KOPT-K1 (cell line): ENCODE measurements around the gene CDH23.

Experiments used
- H3K27ac ChIP-seq: fragments of 200-600 bp; sonication (generic); 2 replicates; pipeline ENCODE4 v1.5.1; 2016; ENCODE audit warnings: antibody characterized with exemption, mild to moderate bottlenecking, low read depth, low read length; ENCODE audit not compliant: poor library complexity, severe bottlenecking
- H3K36me3 ChIP-seq: fragments of 200-600 bp; sonication (generic); 2 replicates; pipeline ENCODE4 v1.5.1; 2017; ENCODE audit warnings: antibody characterized with exemption, mild to moderate bottlenecking, low read length, moderate library complexity; ENCODE audit not compliant: insufficient read depth
- H3K9me3 ChIP-seq: fragments of 200-600 bp; sonication (generic); 2 replicates; pipeline ENCODE4 v1.5.1; 2017; ENCODE audit warnings: antibody characterized with exemption, low read length, mild to moderate bottlenecking; ENCODE audit not compliant: insufficient read depth, poor library complexity, severe bottlenecking

CDH23 gene

DNA sequence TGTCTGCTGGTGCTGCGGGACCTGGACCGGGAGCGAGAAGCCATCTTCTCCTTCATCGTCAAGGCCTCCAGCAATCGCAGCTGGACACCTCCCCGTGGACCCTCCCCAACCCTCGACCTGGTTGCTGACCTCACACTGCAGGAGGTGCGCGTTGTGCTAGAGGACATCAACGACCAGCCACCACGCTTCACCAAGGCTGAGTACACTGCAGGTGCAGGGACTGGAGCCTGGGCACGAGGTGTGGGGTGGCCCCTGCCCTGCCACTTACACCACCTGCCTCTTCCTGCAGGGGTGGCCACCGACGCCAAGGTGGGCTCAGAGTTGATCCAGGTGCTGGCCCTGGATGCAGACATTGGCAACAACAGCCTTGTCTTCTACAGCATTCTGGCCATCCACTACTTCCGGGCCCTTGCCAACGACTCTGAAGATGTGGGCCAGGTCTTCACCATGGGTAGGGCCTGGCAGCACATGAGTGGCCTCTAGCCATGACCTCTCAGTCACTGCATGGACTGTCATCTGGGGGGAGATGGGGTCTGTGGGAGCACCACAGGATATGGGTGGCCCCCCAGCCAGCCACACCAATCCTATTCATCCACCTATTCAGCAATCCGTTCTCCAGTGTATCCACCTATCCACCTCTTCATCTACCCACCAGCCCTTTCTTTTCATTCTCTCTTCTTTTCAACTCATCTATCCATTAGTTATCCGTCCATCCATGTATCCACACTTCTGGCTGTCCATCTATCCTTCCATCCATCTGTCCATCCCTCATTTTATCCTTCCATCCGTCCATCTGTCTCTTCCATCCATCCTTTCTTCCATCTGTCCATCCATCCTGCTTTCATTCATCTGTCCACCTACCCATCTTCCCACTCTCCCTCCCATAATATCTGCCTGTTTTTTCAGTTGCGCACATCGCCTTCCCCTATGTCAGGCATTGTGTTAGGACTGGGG, 411.1 kb downstream of the CDH23 start:
- Histone ChIP-seq H3K36me3 (peaks cover 13% of the 10 kb centered on the region; the same call in 1 of the 2 replicates), H3K27ac (no peak overlapping the region), H3K9me3 (no peaks in the 10 kb centered on the region)

DNA sequence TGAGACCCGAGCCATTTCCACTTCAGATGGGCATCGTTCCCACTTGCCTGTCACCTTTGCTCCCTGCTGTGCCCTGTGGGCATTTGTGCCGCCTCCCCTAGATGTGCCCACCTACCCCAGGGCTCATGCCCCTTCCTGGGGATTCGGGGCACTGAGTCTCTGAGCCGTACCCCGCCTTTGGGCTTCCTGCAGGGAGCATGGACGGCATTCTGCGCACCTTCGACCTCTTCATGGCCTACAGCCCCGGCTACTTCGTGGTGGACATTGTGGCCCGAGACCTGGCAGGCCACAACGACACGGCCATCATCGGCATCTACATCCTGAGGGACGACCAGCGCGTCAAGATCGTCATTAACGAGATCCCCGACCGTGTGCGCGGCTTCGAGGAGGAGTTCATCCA, 412.9 kb downstream of the CDH23 start:
- H3K9me3 ChIP-seq = no peaks in the 10 kb centered on the region
- H3K36me3 ChIP-seq = peaks cover 31% of the 10 kb centered on the region; the same call in 1 of the 2 replicates

DNA sequence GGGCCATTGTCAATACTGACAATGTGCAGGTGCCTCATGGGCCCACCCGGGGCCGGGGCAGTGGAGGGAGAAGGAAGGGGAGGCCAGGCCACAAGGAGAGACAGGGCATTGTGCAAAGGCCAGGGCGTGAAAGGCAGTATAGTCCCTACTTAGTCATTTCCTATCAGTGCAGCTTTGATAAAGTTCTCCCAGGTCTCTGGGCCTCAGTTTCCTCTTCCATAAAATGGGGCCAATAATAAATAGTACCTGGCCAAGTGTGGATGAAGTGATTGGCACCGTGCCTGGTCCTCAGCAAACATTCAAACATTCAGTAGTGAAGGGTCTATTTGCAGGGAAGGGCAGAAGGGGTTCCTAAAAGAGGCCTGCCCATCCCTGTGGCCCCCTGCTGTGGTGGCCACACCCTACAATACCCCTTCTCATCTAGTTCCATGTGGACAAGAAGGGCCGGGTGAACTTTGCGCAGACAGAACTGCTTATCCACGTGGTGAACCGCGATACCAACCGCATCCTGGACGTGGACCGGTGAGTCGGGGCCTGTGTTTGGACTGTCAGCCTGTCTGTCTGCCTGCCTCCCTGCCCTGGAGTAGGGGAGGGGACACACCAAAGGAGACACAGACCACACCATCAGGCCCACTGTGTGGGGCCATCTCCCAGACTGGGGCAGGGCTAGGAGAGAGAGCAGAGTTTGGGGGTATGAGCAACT, 413.5 kb downstream of the CDH23 start:
- H3K9me3 ChIP-seq = no peaks in the 10 kb centered on the region
- H3K27ac ChIP-seq = no peak overlapping the region
- peaks cover 37% of the 10 kb centered on the region for H3K36me3 ChIP-seq

More for the DNA sequence above, 412.9 kb downstream of the CDH23 start:
- H3K27ac ChIP-seq = no peak overlapping the region

DNA sequence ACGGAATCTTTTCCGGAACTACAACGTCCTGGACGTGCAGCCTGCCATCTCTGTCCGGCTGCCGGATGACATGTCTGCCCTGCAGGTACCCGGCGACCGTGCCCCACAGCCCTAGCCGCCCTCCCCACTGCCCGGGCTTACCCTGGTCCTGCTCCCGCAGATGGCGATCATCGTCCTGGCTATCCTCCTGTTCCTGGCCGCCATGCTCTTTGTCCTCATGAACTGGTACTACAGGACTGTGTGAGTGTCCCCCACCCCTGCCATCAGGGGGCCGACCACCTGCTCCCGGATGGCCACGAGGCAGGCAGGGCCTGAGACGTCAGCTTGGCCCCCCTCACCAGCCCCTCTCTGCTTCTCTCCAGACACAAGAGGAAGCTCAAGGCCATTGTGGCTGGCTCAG, 414.6 kb downstream of the CDH23 start:
- no peaks in the 10 kb centered on the region for H3K9me3 ChIP-seq
- H3K36me3 ChIP-seq = peaks cover 48% of the 10 kb centered on the region
- no peak overlapping the region for H3K27ac ChIP-seq

DNA sequence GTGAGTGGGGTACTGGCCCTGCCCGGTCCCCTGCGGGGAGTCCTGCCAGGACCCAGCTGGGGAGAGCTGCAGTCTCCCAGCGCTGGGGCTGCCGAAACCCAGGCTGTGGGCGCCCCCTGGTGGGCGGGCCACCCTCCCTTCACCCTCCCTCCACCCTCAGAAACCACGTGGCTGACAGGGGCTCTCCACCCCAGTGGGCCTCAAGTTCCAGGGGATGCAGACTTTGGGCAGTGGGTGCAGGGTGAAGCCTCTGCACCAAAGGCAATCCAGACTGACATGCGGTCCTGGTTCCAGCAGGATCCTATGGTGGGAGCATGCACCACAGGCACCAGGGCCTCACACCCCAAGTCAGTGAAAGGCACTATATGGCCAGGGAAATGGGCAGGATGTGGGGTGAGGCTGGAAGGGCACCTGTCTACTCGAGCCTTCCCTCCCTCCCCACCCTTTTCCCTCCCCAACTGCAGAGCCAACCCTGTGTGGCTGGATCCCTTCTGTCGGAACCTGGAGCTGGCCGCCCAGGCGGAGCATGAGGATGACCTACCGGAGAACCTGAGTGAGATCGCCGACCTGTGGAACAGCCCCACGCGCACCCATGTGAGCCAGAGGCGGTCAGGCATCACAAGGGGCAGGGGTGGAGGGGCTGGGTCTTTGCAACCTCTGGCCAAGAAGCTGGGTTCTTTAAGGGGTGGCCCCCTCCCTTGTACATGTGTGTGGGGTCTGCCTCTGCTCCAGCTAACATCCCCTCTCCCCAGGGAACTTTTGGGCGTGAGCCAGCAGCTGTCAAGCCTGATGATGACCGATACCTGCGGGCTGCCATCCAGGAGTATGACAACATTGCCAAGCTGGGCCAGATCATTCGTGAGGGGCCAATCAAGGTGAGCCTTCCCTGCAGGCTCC, 415.5 kb downstream of the CDH23 start:
- H3K9me3 ChIP-seq = no peaks in the 10 kb centered on the region
- H3K27ac ChIP-seq = peak overlapping the region; percentile 23
- H3K36me3 ChIP-seq = peaks cover 57% of the 10 kb centered on the region

DNA sequence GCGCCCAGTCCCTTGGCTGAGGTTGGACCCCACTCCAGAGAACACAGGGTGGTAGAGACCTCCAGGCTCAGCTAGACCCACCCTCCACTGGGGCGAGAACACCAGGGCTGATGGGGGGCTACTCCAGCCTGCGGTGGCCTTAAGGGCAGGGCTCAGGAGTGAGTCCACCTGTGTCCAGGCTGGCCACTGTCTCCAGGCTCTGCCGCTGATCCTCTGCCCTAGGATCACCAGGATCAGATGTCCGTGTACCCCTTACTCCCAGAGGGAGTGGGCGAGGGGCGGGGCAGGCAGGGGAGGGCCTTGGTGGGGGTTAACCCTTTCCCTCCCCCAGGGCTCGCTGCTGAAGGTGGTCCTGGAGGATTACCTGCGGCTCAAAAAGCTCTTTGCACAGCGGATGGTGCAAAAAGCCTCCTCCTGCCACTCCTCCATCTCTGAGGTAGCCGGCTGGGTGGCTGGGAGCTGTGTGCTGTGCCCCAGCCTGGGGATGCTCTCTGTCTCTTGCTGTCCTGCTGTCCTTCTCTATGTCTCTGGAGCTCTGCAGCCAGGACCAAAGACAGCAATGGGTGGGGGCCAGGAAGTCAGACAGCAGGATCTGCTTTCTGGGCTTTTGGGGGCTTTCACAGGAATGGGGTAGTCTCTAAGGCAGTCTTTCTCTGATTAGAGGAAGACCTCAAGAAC, 416.3 kb downstream of the CDH23 start:
- Histone ChIP-seq H3K9me3 (no peaks in the 10 kb centered on the region), H3K27ac (no peak overlapping the region), H3K36me3 (peaks cover 65% of the 10 kb centered on the region)

DNA sequence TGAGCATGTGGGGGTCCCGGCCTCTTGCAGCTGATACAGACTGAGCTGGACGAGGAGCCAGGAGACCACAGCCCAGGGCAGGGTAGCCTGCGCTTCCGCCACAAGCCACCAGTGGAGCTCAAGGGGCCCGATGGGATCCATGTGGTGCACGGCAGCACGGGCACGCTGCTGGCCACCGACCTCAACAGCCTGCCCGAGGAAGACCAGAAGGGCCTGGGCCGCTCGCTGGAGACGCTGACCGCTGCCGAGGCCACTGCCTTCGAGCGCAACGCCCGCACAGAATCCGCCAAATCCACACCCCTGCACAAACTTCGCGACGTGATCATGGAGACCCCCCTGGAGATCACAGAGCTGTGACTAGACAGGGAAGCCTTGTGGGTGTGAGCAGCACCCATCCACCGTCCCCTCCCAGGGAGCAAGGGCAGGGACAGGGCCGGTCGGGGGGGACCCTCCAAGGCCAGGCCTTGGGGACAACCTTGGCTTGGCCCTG, 418.2 kb downstream of the CDH23 start:
- Histone ChIP-seq H3K9me3 (no peaks in the 10 kb centered on the region), H3K27ac (no peak overlapping the region), H3K36me3 (peaks cover 83% of the 10 kb centered on the region)

DNA sequence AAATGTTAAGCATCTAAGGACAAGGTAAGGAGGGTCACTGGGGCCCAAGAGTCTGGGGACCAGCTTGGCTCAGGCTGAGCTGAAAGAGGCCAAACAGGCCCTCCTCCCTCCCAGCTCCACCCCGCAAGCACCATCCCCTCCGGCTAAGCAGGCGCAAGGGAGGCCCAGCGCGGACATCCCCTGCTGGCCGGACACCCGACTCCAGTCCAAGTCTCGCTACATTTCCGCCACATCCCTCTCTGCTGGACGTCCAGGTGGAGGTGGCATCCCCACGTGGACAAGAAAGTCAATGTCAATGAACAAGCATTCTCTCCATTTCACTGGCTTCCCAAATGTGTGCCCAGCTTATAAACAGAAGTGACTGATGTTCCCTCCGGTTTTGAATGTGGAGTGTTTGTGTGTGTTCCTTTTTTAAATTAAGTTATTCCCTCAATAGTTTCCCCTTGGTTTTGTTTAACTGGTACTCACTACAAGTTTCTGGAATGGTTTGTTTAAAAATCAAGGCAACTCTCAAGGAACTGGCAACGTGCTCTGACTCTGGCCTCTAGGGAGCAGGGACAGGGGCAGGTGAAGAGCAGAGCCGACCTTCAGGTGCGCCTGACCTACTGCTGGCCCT, 418.9 kb downstream of the CDH23 start:
- Histone ChIP-seq H3K36me3 (peaks cover 83% of the 10 kb centered on the region), H3K27ac (no peak overlapping the region), H3K9me3 (no peaks in the 10 kb centered on the region)

DNA sequence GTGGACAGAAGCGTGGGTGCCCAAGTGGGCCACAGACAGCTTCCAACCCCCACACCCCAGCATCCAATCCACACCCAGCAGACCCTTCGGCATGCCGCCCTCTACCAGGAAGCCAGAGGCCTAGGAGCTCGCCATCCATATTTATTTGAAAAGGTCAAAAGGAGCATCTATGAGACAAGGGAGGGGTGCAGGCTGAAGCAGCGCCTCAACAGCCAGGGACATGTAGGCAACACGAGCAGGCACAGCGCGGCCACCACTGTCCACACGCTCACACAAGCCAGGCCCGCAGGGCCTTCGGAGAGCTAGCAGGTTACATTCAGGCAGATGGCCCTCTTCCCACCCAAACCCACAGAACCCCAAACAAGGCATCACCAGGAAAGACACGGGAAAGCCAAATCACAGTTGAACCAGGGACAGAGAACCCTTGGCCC, 419.7 kb downstream of the CDH23 start:
- no peak overlapping the region for H3K27ac ChIP-seq
- peaks cover 91% of the 10 kb centered on the region for H3K36me3 ChIP-seq
- H3K9me3 ChIP-seq = no peaks in the 10 kb centered on the region

DNA sequence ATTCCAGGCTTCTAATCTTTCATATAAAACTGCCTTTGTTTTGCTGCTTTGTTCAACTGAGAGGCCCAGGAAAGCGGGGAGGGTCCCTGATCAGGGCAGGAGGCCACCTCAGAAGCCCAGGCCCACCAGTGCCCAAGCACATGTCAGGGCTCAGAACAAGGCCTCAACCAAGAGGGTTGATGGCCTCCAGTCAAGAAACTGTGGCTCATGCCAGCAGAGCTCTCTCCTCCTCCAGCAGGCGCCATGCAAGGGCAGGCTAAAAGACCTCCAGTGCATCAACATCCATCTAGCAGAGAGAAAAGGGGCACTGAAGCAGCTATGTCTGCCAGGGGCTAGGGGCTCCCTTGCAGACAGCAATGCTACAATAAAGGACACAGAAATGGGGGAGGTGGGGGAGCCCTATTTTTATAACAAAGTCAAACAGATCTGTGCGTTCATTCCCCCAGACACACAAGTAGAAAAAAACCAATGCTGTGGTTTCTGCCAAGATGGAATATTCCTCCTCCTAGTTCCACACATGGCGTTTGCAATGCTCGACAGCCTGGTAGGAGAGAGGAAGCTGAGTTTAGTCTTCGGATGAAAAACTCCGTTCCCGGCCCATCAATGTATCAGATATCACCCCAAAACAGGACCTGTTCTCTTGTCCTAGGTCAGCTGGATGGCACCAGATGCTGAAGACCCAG, 420.4 kb downstream of the CDH23 start:
- Histone ChIP-seq H3K9me3 (no peaks in the 10 kb centered on the region), H3K36me3 (peaks cover 98% of the 10 kb centered on the region), H3K27ac (no peak overlapping the region)

DNA sequence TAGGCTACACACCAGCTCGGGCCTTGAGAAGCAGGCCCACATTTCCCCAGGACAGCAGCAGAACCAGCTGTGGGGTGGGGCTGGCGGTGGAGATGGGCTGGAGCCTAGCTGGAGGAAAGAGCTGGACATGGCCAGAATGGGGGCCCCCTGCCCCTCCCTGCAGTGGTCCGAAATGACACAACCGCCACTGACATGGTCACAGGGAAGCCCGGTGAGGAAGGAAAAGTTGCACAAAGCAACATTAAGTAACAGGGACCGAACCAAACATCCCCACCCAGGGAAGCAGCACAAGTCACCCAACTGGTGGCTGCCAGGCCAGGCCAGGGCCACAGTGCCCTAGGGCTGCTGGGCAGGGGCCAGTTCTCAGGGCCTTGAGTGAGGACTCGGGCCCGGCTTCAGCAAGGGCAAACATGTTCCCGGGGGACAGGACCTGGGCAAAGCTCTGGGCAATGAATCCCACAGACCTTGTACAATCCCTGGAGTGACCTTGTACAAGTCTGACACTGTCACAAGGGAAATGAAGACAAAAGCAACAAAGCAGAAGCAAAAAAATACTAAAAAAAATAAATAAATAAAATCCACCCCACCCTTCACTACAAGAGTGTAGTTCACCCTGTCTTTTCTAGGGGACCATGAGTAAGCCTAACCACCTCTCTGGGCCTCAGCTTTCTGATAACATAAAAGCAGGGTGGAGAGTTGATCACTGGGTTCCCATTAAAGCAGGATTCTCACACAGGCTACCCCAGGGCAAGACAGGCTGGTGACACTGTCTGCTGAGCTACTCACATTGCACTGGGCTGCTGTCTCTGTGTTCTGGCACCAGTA, 421.3 kb downstream of the CDH23 start:
- Histone ChIP-seq H3K36me3 (peaks cover 100% of the 10 kb centered on the region), H3K27ac (no peak overlapping the region), H3K9me3 (no peaks in the 10 kb centered on the region)

DNA sequence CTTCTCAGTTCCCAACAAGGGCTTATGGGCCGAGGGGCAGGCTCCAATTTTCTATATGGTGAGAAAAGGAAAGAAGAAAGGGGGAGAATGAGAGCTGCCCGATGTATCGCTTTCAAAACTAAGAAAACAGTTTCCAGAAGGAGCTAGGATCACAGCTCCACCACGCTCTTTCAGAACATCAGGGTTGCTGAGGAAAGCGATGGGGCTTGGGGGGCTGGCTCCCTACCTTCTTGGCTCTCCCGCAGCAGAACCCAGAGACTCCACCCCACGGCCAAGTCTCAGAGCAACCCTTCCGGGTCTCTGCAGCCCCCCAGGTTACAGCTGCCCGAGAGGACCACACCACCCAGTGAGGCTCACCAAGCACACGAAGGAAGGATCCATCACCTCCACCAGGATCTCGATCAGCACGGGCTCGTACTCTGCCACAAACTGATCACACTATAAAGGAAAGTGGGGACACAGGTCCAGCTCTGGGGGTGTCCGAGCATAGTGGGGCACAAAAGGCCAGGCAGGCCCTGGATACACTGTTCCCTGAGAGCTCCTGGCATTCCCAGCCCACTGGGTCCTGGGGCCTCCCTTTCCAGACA, 422.0 kb downstream of the CDH23 start:
- no peak overlapping the region for H3K27ac ChIP-seq
- peaks cover 100% of the 10 kb centered on the region for H3K36me3 ChIP-seq
- H3K9me3 ChIP-seq = no peaks in the 10 kb centered on the region
